Mesenchymal stem cell (in vitro differentiated cells and primary cell): ENCODE data around the gene ARHGEF4.

ENCODE experiments used
- DNase-seq: peaks from one replicate; pipeline ENCODE4 v3.0.0-alpha.2; 2013
- H2AFZ ChIP-seq: one replicate; pipeline ENCODE4 v1.6.1; 2013; ENCODE audit warnings: low read depth, mild to moderate bottlenecking, control low read depth, inconsistent platforms, low read length, moderate library complexity
- H2AK5ac ChIP-seq: 2 replicates; pipeline ENCODE4 v1.6.1; 2013; ENCODE audit warnings: low read length, moderate library complexity, mild to moderate bottlenecking, inconsistent platforms; ENCODE audit not compliant: severe bottlenecking
- H2BK120ac ChIP-seq: one replicate; pipeline ENCODE4 v1.6.1; 2013; ENCODE audit warnings: low read depth, mild to moderate bottlenecking, inconsistent platforms, low read length, moderate library complexity
- H2BK12ac ChIP-seq, 2 experiments: one replicate each; pipeline ENCODE4 v1.6.1; 2013; ENCODE audit warnings: inconsistent platforms in 2 of 2, low read length in 2 of 2, mild to moderate bottlenecking in 2 of 2, moderate library complexity in 2 of 2, control low read depth in 1 of 2
- H2BK15ac ChIP-seq: one replicate; pipeline ENCODE4 v1.6.1; 2013; ENCODE audit warnings: mild to moderate bottlenecking, low read depth, inconsistent platforms; ENCODE audit not compliant: poor library complexity, severe bottlenecking
- H2BK5ac ChIP-seq: 2 replicates; pipeline ENCODE4 v1.6.1; 2013; ENCODE audit warnings: low read depth, mild to moderate bottlenecking, low read length, control low read depth, inconsistent platforms; ENCODE audit not compliant: poor library complexity, severe bottlenecking
- H3K14ac ChIP-seq, 2 experiments: one replicate each; pipeline ENCODE4 v1.6.1; 2013; ENCODE audit warnings: inconsistent platforms in 2 of 2, low read length in 2 of 2, control low read depth in 1 of 2, mild to moderate bottlenecking in 1 of 2, moderate library complexity in 1 of 2
- H3K18ac ChIP-seq, 2 experiments: one replicate each; pipeline ENCODE4 v1.6.1; 2013; ENCODE audit warnings: inconsistent platforms in 2 of 2, low read length in 2 of 2, control low read depth in 1 of 2, low read depth in 1 of 2, mild to moderate bottlenecking in 1 of 2
- H3K23ac ChIP-seq, 2 experiments: one replicate each; pipeline ENCODE4 v1.6.1; 2013; ENCODE audit warnings: inconsistent platforms in 2 of 2, low read length in 2 of 2, mild to moderate bottlenecking in 2 of 2, moderate library complexity in 2 of 2, control low read depth in 1 of 2
- H3K27ac ChIP-seq: 2 replicates; pipeline ENCODE4 v1.5.1; 2013; ENCODE audit warnings: mild to moderate bottlenecking, moderate library complexity, low read length, control low read depth, inconsistent platforms; ENCODE audit not compliant: poor library complexity, severe bottlenecking
- H3K27me3 ChIP-seq, 2 experiments: 2 replicates each; pipeline versions ENCODE4 v1.6.1 to v1.7.0; 2013; ENCODE audit warnings: low read length in 2 of 2, mild to moderate bottlenecking in 2 of 2, moderate library complexity in 2 of 2, control low read depth in 1 of 2, inconsistent platforms in 1 of 2; ENCODE audit not compliant: control insufficient read depth in 1 of 2, insufficient read depth in 1 of 2
- H3K36me3 ChIP-seq, 2 experiments: 2 replicates each; pipeline versions ENCODE4 v1.6.1 to v1.7.0; 2013; ENCODE audit warnings: low read length in 2 of 2, control low read depth in 1 of 2, inconsistent platforms in 1 of 2, low read depth in 1 of 2, mild to moderate bottlenecking in 1 of 2; ENCODE audit not compliant: insufficient read depth in 2 of 2, control insufficient read depth in 1 of 2
- H3K4ac ChIP-seq, 2 experiments: one replicate each; pipeline ENCODE4 v1.6.1; 2013; ENCODE audit warnings: inconsistent platforms in 2 of 2, low read length in 2 of 2, mild to moderate bottlenecking in 2 of 2, moderate library complexity in 2 of 2, control low read depth in 1 of 2, low read depth in 1 of 2
- H3K4me1 ChIP-seq: 2 replicates; pipeline ENCODE4 v1.6.1; 2013; ENCODE audit warnings: low read depth, low read length, control low read depth; ENCODE audit not compliant: control insufficient read depth, insufficient read depth
- H3K4me2 ChIP-seq: 2 replicates; pipeline ENCODE4 v1.6.1; 2013; ENCODE audit warnings: low read length, mild to moderate bottlenecking, inconsistent platforms; ENCODE audit not compliant: poor library complexity, severe bottlenecking
- H3K4me3 ChIP-seq, 2 experiments: 2 replicates each; pipeline versions ENCODE4 v1.5.1 to v1.7.0; 2013; ENCODE audit warnings: low read length in 2 of 2, mild to moderate bottlenecking in 2 of 2, control low read depth in 1 of 2, low read depth in 1 of 2; ENCODE audit not compliant: insufficient read depth in 1 of 2
- H3K79me1 ChIP-seq: replicated peaks from 2 replicates; pipeline ENCODE4 v1.6.1; 2013; ENCODE audit warnings: mild to moderate bottlenecking, control low read depth, low read length, inconsistent platforms; ENCODE audit not compliant: poor library complexity, severe bottlenecking
- H3K9ac ChIP-seq: 2 replicates; pipeline ENCODE4 v1.7.0; 2013; ENCODE audit warnings: mild to moderate bottlenecking, low read length, moderate library complexity
- H3K9me3 ChIP-seq: 2 replicates; pipeline ENCODE4 v1.7.0; 2013; ENCODE audit warnings: mild to moderate bottlenecking, low read length; ENCODE audit not compliant: control insufficient read depth
- H4K8ac ChIP-seq: one replicate; pipeline ENCODE4 v1.6.1; 2013; ENCODE audit warnings: inconsistent platforms, mild to moderate bottlenecking, low read length, moderate library complexity
- H4K91ac ChIP-seq: one replicate; pipeline ENCODE4 v1.6.1; 2013; ENCODE audit warnings: mild to moderate bottlenecking, low read length, inconsistent platforms
- WGBS: methylation state at CpG from one replicate; pipeline ENCODE4 v1.1.7; 2013; ENCODE audit warnings: mixed read lengths; 5-methylcytosine and 5-hydroxymethylcytosine counted together

ARHGEF4 gene

GRCh38 chr2:130837811-130838565, 1.3 kb downstream of the ARHGEF4 start:
- Histone ChIP-seq H2AK5ac (no peak overlapping the region), H3K4ac (no peak overlapping the region), H2BK5ac (no peak overlapping the region), H2BK120ac (no peak overlapping the region), H2AFZ (no peak overlapping the region), H3K9me3 (no peaks in the 10 kb centered on the region), H2BK15ac (no peak overlapping the region), H3K9ac (no peak overlapping the region), H3K14ac (no peak overlapping the region), H3K23ac (no peak overlapping the region), H3K36me3 (no peaks in the 10 kb centered on the region), H2BK12ac (no peak overlapping the region), H3K4me1 (peaks cover 19% of the 10 kb centered on the region), H3K18ac (no peak overlapping the region), H3K27ac (no peak overlapping the region), H4K8ac (no peak overlapping the region), H4K91ac (no peak overlapping the region), H3K4me3 (no peak overlapping the region), H3K27me3 (peaks cover 58 to 81% of the 10 kb centered on the region in 2 experiments), H3K79me1 (no peaks in the 10 kb centered on the region), H3K4me2 (no peak overlapping the region)
- no peak for DNase-seq
- WGBS, result 78% methylated on average over 26 of the region's 28 CpGs

GRCh38 chr2:130839011-130839780, 2.5 kb downstream of the ARHGEF4 start:
- Histone ChIP-seq H4K8ac (no peak overlapping the region), H3K79me1 (no peaks in the 10 kb centered on the region), H2AK5ac (no peak overlapping the region), H3K18ac (no peak overlapping the region), H3K9ac (no peak overlapping the region), H2BK15ac (no peak overlapping the region), H2BK120ac (no peak overlapping the region), H3K4ac (no peak overlapping the region), H3K27ac (no peak overlapping the region), H3K4me2 (no peak overlapping the region), H3K4me1 (peaks cover 19% of the 10 kb centered on the region), H3K23ac (no peak overlapping the region), H3K36me3 (no peaks in the 10 kb centered on the region), H4K91ac (no peak overlapping the region), H3K9me3 (no peaks in the 10 kb centered on the region), H2AFZ (no peak overlapping the region), H3K27me3 (peaks cover 63 to 89% of the 10 kb centered on the region in 2 experiments), H2BK5ac (no peak overlapping the region), H2BK12ac (no peak overlapping the region), H3K14ac (no peak overlapping the region), H3K4me3 (no peak overlapping the region)
- WGBS, result 81% methylated on average over 16 of the region's 16 CpGs
- no peak for DNase-seq

GRCh38 chr2:130840506-130840905, 3.8 kb downstream of the ARHGEF4 start:
- H3K18ac ChIP-seq, result no peak overlapping the region
- no peaks in the 10 kb centered on the region for H3K9me3 ChIP-seq
- 82% methylated on average over 8 of the region's 8 CpGs for WGBS
- H4K91ac ChIP-seq, result no peak overlapping the region
- no peak overlapping the region for H3K4me3 ChIP-seq
- peaks cover 16% of the 10 kb centered on the region for H3K4me1 ChIP-seq
- no peak overlapping the region for H2BK5ac ChIP-seq
- H4K8ac ChIP-seq, result no peak overlapping the region
- no peak overlapping the region for H3K14ac ChIP-seq
- no peaks in the 10 kb centered on the region for H3K79me1 ChIP-seq
- peaks cover 61 to 80% of the 10 kb centered on the region in 2 experiments for H3K27me3 ChIP-seq
- H3K4me2 ChIP-seq, result no peak overlapping the region
- no peak overlapping the region for H3K4ac ChIP-seq
- no peak for DNase-seq
- H2BK12ac ChIP-seq, result no peak overlapping the region
- no peak overlapping the region for H3K9ac ChIP-seq
- no peak overlapping the region for H2AK5ac ChIP-seq
- H3K23ac ChIP-seq, result no peak overlapping the region
- H3K36me3 ChIP-seq, result no peaks in the 10 kb centered on the region
- H3K27ac ChIP-seq, result no peak overlapping the region
- no peak overlapping the region for H2AFZ ChIP-seq
- H2BK15ac ChIP-seq, result no peak overlapping the region
- H2BK120ac ChIP-seq, result no peak overlapping the region

- H3K23ac ChIP-seq, result no peak overlapping the region
- H3K14ac ChIP-seq, result no peak overlapping the region
- no peak overlapping the region for H2BK5ac ChIP-seq
- H3K79me1 ChIP-seq, result no peaks in the 10 kb centered on the region
- no peak overlapping the region for H3K4me3 ChIP-seq
- H4K91ac ChIP-seq, result no peak overlapping the region
- no peak overlapping the region for H3K18ac ChIP-seq
- H3K36me3 ChIP-seq, result no peaks in the 10 kb centered on the region
- H2BK12ac ChIP-seq, result no peak overlapping the region
- no peak overlapping the region for H2AFZ ChIP-seq
- H3K4ac ChIP-seq, result no peak overlapping the region
- no peak overlapping the region for H4K8ac ChIP-seq
- no peak overlapping the region for H2BK15ac ChIP-seq
- H3K9me3 ChIP-seq, result no peaks in the 10 kb centered on the region
- DNase-seq, result no peak
- no peak overlapping the region for H2AK5ac ChIP-seq
- H3K4me1 ChIP-seq, result peaks cover 23% of the 10 kb centered on the region
- 91% methylated on average over 6 of the region's 6 CpGs for WGBS
- H3K9ac ChIP-seq, result no peak overlapping the region
- peaks cover 54 to 68% of the 10 kb centered on the region in 2 experiments for H3K27me3 ChIP-seq
- no peak overlapping the region for H3K27ac ChIP-seq
- no peak overlapping the region for H2BK120ac ChIP-seq
- H3K4me2 ChIP-seq, result no peak overlapping the region
Measured at GRCh38 chr2:130841741-130842365, 5.1 kb downstream of the ARHGEF4 start.
